Liver (tissue), 9 donors: ENCODE results near the gene SMPD3. TPM values are rescaled to one million over a fixed set of nuclear protein-coding genes. Genes with fewer than 3 reads are reported as not detected.

ENCODE experiments used
- DNase-seq: peaks from one replicate; pipeline ENCODE4 v3.0.0-alpha.2; 2017; ENCODE audit warnings: low spot score
- H3K27ac ChIP-seq, 2 donors: one replicate each; pipeline ENCODE4 v1.7.0; 2013; ENCODE audit warnings: inconsistent platforms in 2 of 2, low read length in 2 of 2, control low read depth in 1 of 2, low read depth in 1 of 2, mild to moderate bottlenecking in 1 of 2
- H3K27me3 ChIP-seq, 4 donors: one replicate each; pipeline versions ENCODE4 v1.6.1 to v1.7.0; 2013; ENCODE audit warnings: low read length in 3 of 4, inconsistent platforms in 1 of 4, mild to moderate bottlenecking in 1 of 4, moderate library complexity in 1 of 4; ENCODE audit not compliant: control insufficient read depth in 4 of 4, insufficient read depth in 4 of 4
- H3K36me3 ChIP-seq, 4 donors: one replicate each; pipeline versions ENCODE4 v1.6.1 to v1.7.0; 2013; ENCODE audit warnings: low read length in 3 of 4, mild to moderate bottlenecking in 3 of 4, low read depth in 1 of 4, moderate library complexity in 1 of 4; ENCODE audit not compliant: control insufficient read depth in 4 of 4, insufficient read depth in 3 of 4
- H3K4me1 ChIP-seq, 4 donors: one replicate each; pipeline versions ENCODE4 v1.6.1 to v1.7.0; 2013; ENCODE audit warnings: low read length in 3 of 4, mild to moderate bottlenecking in 3 of 4, moderate library complexity in 1 of 4; ENCODE audit not compliant: control insufficient read depth in 4 of 4, insufficient read depth in 4 of 4
- H3K4me3 ChIP-seq, 3 donors: one replicate each; pipeline versions ENCODE4 v1.6.1 to v1.7.0; 2013; ENCODE audit warnings: low read length in 3 of 3, control low read depth in 1 of 3, low read depth in 1 of 3, mild to moderate bottlenecking in 1 of 3
- H3K9ac ChIP-seq, 2 donors: one replicate each; pipeline ENCODE4 v1.7.0; 2013; ENCODE audit warnings: low read length in 2 of 2, mild to moderate bottlenecking in 2 of 2, moderate library complexity in 2 of 2, control low read depth in 1 of 2, low read depth in 1 of 2
- H3K9me3 ChIP-seq, 4 donors: one replicate each; pipeline versions ENCODE4 v1.6.1 to v1.7.0; 2013; ENCODE audit warnings: low read length in 3 of 4; ENCODE audit not compliant: control insufficient read depth in 4 of 4
- EGR1 ChIP-seq, 2 donors: IDR thresholded peaks; 2 replicates each; pipeline ENCODE4 v1.6.1; 2016 to 2018; ENCODE audit warnings: antibody characterized with exemption in 2 of 2, low read depth in 2 of 2
- FOXA1 ChIP-seq: IDR thresholded peaks from 2 replicates; pipeline ENCODE4 v1.6.1; 2016; ENCODE audit warnings: antibody characterized with exemption
- HNF4A ChIP-seq, 2 donors: conservative IDR thresholded peaks; 2 replicates each; pipeline ENCODE4 v1.6.1; 2016; ENCODE audit warnings: antibody characterized with exemption in 2 of 2, mild to moderate bottlenecking in 2 of 2
- HNF4G ChIP-seq: IDR thresholded peaks from 2 replicates; pipeline ENCODE4 v1.6.1; 2016; ENCODE audit warnings: antibody characterized with exemption
- JUND ChIP-seq, 2 donors: IDR thresholded peaks; 2 replicates each; pipeline ENCODE4 v1.6.1; 2016; ENCODE audit warnings: antibody characterized with exemption in 2 of 2
- NR2F2 ChIP-seq: IDR thresholded peaks from 2 replicates; pipeline ENCODE4 v1.6.1; 2016; ENCODE audit warnings: antibody characterized with exemption
- RAD21 ChIP-seq, 2 donors: IDR thresholded peaks; 2 replicates each; pipeline ENCODE4 v1.6.1; 2016; ENCODE audit warnings: antibody characterized with exemption in 2 of 2, mild to moderate bottlenecking in 2 of 2
- REST ChIP-seq: IDR thresholded peaks from 2 replicates; pipeline ENCODE4 v1.6.1; 2016; ENCODE audit warnings: antibody characterized with exemption, mild to moderate bottlenecking
- RXRA ChIP-seq, 2 donors: IDR thresholded peaks; 2 replicates each; pipeline ENCODE4 v1.6.1; 2017 to 2018; ENCODE audit warnings: antibody characterized with exemption in 2 of 2, mild to moderate bottlenecking in 1 of 2
- SP1 ChIP-seq: IDR thresholded peaks from 2 replicates; pipeline ENCODE4 v1.6.1; 2018; ENCODE audit warnings: antibody characterized with exemption, mild to moderate bottlenecking
- TAF1 ChIP-seq: conservative IDR thresholded peaks from 2 replicates; pipeline ENCODE4 v1.6.1; 2016; ENCODE audit warnings: antibody characterized with exemption, mild to moderate bottlenecking
- YY1 ChIP-seq: IDR thresholded peaks from 2 replicates; pipeline ENCODE4 v1.6.1; 2016; ENCODE audit warnings: antibody characterized with exemption, mild to moderate bottlenecking
- ZBTB33 ChIP-seq: IDR thresholded peaks from 2 replicates; pipeline ENCODE4 v1.6.1; 2016; ENCODE audit warnings: antibody characterized with exemption
- WGBS: extraction: QIAGEN DNeasy Blood & Tissue Kit; methylation state at CpG from one replicate; pipeline ENCODE4 v1.1.7; 2013; 5-methylcytosine and 5-hydroxymethylcytosine counted together
- polyA plus RNA-seq, 2 donors: library from polyadenylated mRNA; stranded (reverse) in 1 of 2; unstranded in 1 of 2; fragments of 200-250 nt in 1 of 2; fragments of >200 nt in 1 of 2; fragmentation: Nextera tagmentation in 1 of 2; extraction: Ambion mirVana in 1 of 2; gene quantifications; one replicate each; pipeline versions ENCODE4 v1.2.1 to v1.2.3, GENCODE V29; 2013 to 2015
- total RNA-seq, 2 donors: library from RNA; depleted of rRNA; stranded (reverse); fragments of >200 nt; gene quantifications; one replicate each; pipeline ENCODE4 v1.2.3, GENCODE V29; 2014
- donor health status: healthy.
- donor health status: healthy.
- donor health status: healthy.
- donor health status: healthy.
- donor health status: healthy.

Gene SMPD3
- total and polyA plus RNA-seq, 4 donors: 0.33 to 10.6 (median 2.7) TPM

GRCh38 chr16:68364561-68364998, 83.7 kb downstream of the SMPD3 start:
- H3K9ac ChIP-seq: no peak overlapping the region
- no peak overlapping the region for H3K27ac ChIP-seq
- no peaks in the 10 kb centered on the region for H3K27me3 ChIP-seq
- WGBS: 70% methylated on average over 14 of the region's 14 CpGs
- TF ChIP-seq RAD21 (IDR thresholded peaks at IDR 0.05) (no peak), RXRA (IDR thresholded peaks at IDR 0.05) (no peak), YY1 (no peak), EGR1 (IDR thresholded peaks at IDR 0.05; ENCODE audit: low read depth in 2 of 2) (no peak), SP1 (no peak), JUND (IDR thresholded peaks at IDR 0.05) (no peak), TAF1 (no peak), HNF4A (conservative IDR thresholded peaks at IDR 0.05) (no peak), REST (no peak), FOXA1 (no peak), ZBTB33 (no peak)
- H3K9me3 ChIP-seq: no peaks in the 10 kb centered on the region
- DNase-seq: no peak
- H3K4me3 ChIP-seq: no peak overlapping the region
- H3K36me3 ChIP-seq: no peaks in the 10 kb centered on the region
- H3K4me1 ChIP-seq: peaks cover 0 to 6% (median 4%) of the 10 kb centered on the region in 4 donors

GRCh38 chr16:68363658-68364521, 84.4 kb downstream of the SMPD3 start:
- Histone ChIP-seq H3K4me1 (peaks cover 0 to 6% (median 4%) of the 10 kb centered on the region in 4 donors), H3K27me3 (no peaks in the 10 kb centered on the region), H3K9ac (no peak overlapping the region), H3K27ac (no peak overlapping the region), H3K9me3 (no peaks in the 10 kb centered on the region), H3K4me3 (no peak overlapping the region), H3K36me3 (no peaks in the 10 kb centered on the region)
- DNase-seq: no peak
- 72% methylated on average over 22 of the region's 22 CpGs for WGBS
- TF ChIP-seq EGR1 (IDR thresholded peaks at IDR 0.05; ENCODE audit: low read depth in 2 of 2): no peak
- no peak for TF ChIP-seq NR2F2
- TF ChIP-seq FOXA1: no peak
- no peak for TF ChIP-seq HNF4G
